Measurements from ENCODE around the gene SNX5. TPM values are rescaled to one million over a fixed set of nuclear protein-coding genes. Genes with fewer than 3 reads are reported as not detected.

The SNX5 gene
- polyA plus RNA-seq, 1 experiment, result 150 TPM

DNA sequence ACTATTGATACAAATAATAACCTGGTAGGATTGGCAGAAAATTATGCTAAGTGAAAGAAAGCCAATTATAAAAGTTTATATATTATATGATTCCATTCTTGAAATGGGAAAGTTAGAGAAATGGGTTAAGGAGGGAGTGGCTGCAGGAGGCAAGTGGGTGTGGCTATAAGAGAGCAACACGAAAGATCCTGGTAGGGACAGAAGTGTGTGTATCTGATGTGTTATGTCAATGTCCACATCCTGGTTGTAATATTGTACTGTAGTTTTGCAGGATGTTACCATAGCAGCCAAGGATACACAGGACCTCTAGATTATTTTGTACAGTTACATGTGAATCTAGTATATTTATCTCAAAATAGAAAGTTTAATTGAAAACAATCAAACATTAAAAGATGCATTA lies 46.8 kb downstream of the SNX5 start:
- TF ChIP-seq, protein P1, sequence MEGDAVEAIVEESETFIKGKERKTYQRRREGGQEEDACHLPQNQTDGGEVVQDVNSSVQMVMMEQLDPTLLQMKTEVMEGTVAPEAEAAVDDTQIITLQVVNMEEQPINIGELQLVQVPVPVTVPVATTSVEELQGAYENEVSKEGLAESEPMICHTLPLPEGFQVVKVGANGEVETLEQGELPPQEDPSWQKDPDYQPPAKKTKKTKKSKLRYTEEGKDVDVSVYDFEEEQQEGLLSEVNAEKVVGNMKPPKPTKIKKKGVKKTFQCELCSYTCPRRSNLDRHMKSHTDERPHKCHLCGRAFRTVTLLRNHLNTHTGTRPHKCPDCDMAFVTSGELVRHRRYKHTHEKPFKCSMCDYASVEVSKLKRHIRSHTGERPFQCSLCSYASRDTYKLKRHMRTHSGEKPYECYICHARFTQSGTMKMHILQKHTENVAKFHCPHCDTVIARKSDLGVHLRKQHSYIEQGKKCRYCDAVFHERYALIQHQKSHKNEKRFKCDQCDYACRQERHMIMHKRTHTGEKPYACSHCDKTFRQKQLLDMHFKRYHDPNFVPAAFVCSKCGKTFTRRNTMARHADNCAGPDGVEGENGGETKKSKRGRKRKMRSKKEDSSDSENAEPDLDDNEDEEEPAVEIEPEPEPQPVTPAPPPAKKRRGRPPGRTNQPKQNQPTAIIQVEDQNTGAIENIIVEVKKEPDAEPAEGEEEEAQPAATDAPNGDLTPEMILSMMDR (IDR thresholded peaks at IDR 0.05; ENCODE audit: low read depth, low read length), result no peak
- no peaks in the 10 kb centered on the region for H3K27me3 ChIP-seq (ENCODE audit: control insufficient read depth, insufficient read depth, low read length)
- H3K9me3 ChIP-seq (ENCODE audit: control insufficient read depth, insufficient read depth, low read length), result no peaks in the 10 kb centered on the region
- ChIA-PET POLR2A (no interaction called here), CTCF (no interaction called here)
- no peak overlapping the region for H3K4me3 ChIP-seq (ENCODE audit: low read depth, low read length)
- no peak for DNase-seq (ENCODE audit: low read depth, low spot score)
- H3K27ac ChIP-seq (ENCODE audit: low read depth, low read length), result no peak overlapping the region

DNA sequence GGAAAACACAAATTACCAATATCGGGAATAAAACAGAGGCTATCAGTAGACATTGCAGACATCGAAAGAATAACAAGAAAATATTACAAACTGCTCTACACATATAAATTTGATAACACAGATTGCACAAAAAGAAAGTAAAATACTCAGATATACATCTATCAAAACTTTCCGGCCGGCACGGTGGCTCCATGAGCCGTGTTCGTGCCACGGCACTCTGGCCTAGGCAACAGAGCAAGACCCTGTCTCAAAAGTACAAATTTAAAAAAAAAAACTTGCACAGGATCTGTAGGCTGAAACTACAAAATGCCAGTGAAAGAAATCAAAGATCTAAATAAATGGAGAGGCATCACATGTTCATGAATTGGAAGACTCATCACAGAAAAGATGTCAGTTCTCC lies 49.4 kb downstream of the SNX5 start:
- TF ChIP-seq, protein P1 (IDR thresholded peaks at IDR 0.05; ENCODE audit: low read depth, low read length), result no peak
- ChIA-PET CTCF (no interaction called here), POLR2A (no interaction called here)
- H3K4me3 ChIP-seq (ENCODE audit: low read depth, low read length), result no peak overlapping the region
- H3K27me3 ChIP-seq (ENCODE audit: control insufficient read depth, insufficient read depth, low read length), result no peaks in the 10 kb centered on the region
- DNase-seq (ENCODE audit: low read depth, low spot score), result no peak
- H3K27ac ChIP-seq (ENCODE audit: low read depth, low read length), result no peak overlapping the region
- no peaks in the 10 kb centered on the region for H3K9me3 ChIP-seq (ENCODE audit: control insufficient read depth, insufficient read depth, low read length)

DNA sequence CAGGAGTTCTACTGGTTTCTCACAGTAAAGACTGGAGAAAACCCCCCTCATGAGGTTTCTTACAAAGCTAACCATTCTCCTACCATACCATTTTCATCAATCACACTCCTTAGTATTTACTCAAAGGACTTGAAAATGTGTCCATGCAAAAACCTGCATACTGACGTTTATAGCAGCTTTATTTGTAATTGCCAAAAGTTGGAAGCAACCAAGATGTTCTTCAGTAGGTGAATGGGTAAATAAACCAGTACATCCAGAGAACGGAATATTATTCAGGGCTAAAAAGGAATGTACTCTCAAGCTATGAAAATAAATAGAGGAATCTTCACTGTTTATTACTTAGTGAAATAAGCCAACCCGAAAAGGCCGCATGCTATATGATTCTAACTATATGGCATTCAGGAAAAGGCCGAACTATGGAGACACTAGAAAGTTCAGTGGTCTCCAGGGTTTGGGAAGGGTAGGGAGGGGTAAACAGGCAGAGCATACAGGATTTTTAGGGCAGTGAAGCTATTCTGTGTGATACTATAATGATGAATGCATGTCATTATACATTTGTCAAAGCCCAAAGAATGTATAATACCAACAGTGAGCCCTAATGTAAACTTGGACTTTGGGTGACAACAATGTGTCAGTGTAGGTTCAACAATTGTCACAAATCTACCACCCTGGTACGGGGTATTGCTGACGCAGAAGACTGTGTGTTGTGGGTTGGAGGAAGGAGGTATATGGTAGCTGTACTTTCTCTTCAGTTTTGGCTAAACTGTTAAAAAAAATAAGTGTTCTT lies 50.6 kb downstream of the SNX5 start:
- CTCF ChIA-PET, result interaction anchor here (0.5 kb wide), 1 partner anchor 236 kb away, joined by 9 read pairs; no protein-coding TSS in a partner anchor
- H3K9me3 ChIP-seq (ENCODE audit: control insufficient read depth, insufficient read depth, low read length), result no peaks in the 10 kb centered on the region
- no peak overlapping the region for H3K4me3 ChIP-seq (ENCODE audit: low read depth, low read length)
- TF ChIP-seq, protein P1 (IDR thresholded peaks at IDR 0.05; ENCODE audit: low read depth, low read length), result no peak
- no peak for DNase-seq (ENCODE audit: low read depth, low spot score)
- no peaks in the 10 kb centered on the region for H3K27me3 ChIP-seq (ENCODE audit: control insufficient read depth, insufficient read depth, low read length)
- POLR2A ChIA-PET, result interaction anchor here (0.7 to 1.7 kb wide), 4 partner anchors 13 to 39 kb away, joined by 3 to 6 read pairs (median 5); no protein-coding TSS in a partner anchor
- H3K27ac ChIP-seq (ENCODE audit: low read depth, low read length), result no peak overlapping the region

DNA sequence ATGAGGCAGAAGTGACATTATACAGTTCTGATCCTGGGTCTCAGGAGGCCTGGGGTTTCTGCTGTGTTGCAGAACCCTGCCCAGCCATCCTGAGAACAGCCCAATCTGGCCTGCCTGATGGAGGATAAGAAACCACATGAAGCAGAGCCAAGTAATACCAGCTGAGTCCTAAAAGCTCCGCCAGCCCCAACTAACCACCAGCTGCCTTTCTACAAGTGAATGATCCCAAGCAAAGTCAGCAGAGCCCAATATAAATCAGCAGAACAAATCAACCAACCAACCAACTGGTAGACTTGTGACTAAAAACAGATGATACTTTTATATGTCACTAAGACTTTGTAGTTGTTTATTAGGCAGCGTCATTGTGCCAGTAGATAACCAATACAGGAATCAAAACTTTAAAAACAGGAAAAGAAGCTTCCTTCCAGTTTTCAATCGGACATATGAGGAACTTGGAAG lies 52.1 kb downstream of the SNX5 start:
- CTCF ChIA-PET, result interaction anchor here (0.8 to 1.4 kb wide), 2 partner anchors 23 to 42 kb away, joined by 3 read pairs; no protein-coding TSS in a partner anchor
- TF ChIP-seq, protein P1 (IDR thresholded peaks at IDR 0.05; ENCODE audit: low read depth, low read length), result no peak
- DNase-seq (ENCODE audit: low read depth, low spot score), result no peak
- Histone ChIP-seq H3K27ac (ENCODE audit: low read depth, low read length) (no peak overlapping the region), H3K4me3 (ENCODE audit: low read depth, low read length) (no peak overlapping the region), H3K27me3 (ENCODE audit: control insufficient read depth, insufficient read depth, low read length) (no peaks in the 10 kb centered on the region), H3K9me3 (ENCODE audit: control insufficient read depth, insufficient read depth, low read length) (no peaks in the 10 kb centered on the region)
- POLR2A ChIA-PET, result interaction anchor here (0.6 kb wide), 1 partner anchor 106 kb away, joined by 3 read pairs; no protein-coding TSS in a partner anchor

DNA sequence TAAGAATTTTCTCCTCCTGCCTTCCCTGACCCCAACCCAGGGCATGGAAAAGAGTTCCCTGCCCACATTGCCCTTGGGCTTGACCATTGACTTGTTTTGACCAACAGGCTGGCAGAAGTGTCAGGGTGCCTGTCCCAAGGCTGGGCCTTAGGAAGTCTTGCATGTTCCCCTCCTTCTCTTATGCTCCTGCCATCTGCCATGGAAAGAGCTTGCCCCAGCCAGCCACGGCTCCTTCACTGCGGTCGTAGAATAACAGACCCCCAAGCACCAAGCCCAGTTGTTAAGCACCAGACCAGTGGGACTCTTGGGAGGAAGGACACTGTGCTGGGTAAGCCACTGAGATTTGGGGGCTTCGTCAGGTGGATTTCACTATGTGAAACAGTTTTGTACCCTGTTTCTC lies 53.6 kb downstream of the SNX5 start:
- POLR2A ChIA-PET, result interaction anchor here (0.7 kb wide), 1 partner anchor 21 kb away, joined by 4 read pairs; no protein-coding TSS in a partner anchor
- Histone ChIP-seq H3K27ac (ENCODE audit: low read depth, low read length) (no peak overlapping the region), H3K4me3 (ENCODE audit: low read depth, low read length) (no peak overlapping the region), H3K9me3 (ENCODE audit: control insufficient read depth, insufficient read depth, low read length) (no peaks in the 10 kb centered on the region), H3K27me3 (ENCODE audit: control insufficient read depth, insufficient read depth, low read length) (no peaks in the 10 kb centered on the region)
- TF ChIP-seq, protein P1 (IDR thresholded peaks at IDR 0.05; ENCODE audit: low read depth, low read length), result no peak
- DNase-seq (ENCODE audit: low read depth, low spot score), result no peak
- CTCF ChIA-PET, result interaction anchor here (1.4 kb wide), 1 partner anchor 17 kb away, joined by 3 read pairs; no protein-coding TSS in a partner anchor

Measured in AG04450 (cell line).